Heart left ventricle (tissue), 13 donors: ENCODE measurements around the gene TAF4.
"Not testable (repeated sequence)": the region's sequence is repeated elsewhere in the genome, so short reads cannot be mapped to it uniquely, and the experiment has no call there.

Experiments
- POLR2A ChIP-seq, 2 donors: fragments of 450-650 bp; IDR thresholded peaks; one replicate each; pipeline ENCODE4 v1.6.1; 2017; ENCODE audit warnings: antibody characterized with exemption in 2 of 2, mild to moderate bottlenecking in 2 of 2, moderate library complexity in 2 of 2
- TF ChIP-seq, protein P1 (sequence below), 12 donors: fragments of 200-600 bp; sonication (generic) in 4 of 12; IDR thresholded peaks; one replicate each; pipeline versions ENCODE4 v1.5.0 to v1.8.0; 2018 to 2022; ENCODE audit warnings: antibody characterized with exemption in 12 of 12, mild to moderate bottlenecking in 5 of 12
- donor health status: ischemic (EF 13 %, LVEDD 7.1; RV severe dilation, severe dysfunction).
- donor health status: DM: no; HTN: yes; CAD: no.
- donor health status: DM: no; HTN: no; CAD: no.
- donor health status: ischemic (EF 25% LVEDD 6.9; RV normal size, moderate dysfunction).
- donor health status: ischemic (EF 25% LVEDD 5.7; RV mildly dilated, moderate dysfunction).
- donor health status: ischemic (EF 35%, LVEDD 5.7; RV mildly dilated, moderate dysfunction).
- donor health status: nonischemic (EF 11% LVEDD 7.7; RV severe dilation, severe dysfunction).
- donor health status: DM: yes; HTN: yes; CAD: no.
- donor health status: PGD.
- donor health status: ischemic (EF 29% LVEDD 5.4; RV normal size, mild dysfunction).
- donor health status: nonischemic (EF 23%, LVEDD 6.1; RV moderate dilation, normal function).

- TF ChIP-seq, protein P1, sequence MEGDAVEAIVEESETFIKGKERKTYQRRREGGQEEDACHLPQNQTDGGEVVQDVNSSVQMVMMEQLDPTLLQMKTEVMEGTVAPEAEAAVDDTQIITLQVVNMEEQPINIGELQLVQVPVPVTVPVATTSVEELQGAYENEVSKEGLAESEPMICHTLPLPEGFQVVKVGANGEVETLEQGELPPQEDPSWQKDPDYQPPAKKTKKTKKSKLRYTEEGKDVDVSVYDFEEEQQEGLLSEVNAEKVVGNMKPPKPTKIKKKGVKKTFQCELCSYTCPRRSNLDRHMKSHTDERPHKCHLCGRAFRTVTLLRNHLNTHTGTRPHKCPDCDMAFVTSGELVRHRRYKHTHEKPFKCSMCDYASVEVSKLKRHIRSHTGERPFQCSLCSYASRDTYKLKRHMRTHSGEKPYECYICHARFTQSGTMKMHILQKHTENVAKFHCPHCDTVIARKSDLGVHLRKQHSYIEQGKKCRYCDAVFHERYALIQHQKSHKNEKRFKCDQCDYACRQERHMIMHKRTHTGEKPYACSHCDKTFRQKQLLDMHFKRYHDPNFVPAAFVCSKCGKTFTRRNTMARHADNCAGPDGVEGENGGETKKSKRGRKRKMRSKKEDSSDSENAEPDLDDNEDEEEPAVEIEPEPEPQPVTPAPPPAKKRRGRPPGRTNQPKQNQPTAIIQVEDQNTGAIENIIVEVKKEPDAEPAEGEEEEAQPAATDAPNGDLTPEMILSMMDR (IDR thresholded peaks at IDR 0.05) = not testable (repeated sequence)
- TF ChIP-seq POLR2A (IDR thresholded peaks at IDR 0.05) = not testable (repeated sequence)
Observed at GRCh38 chr20:61944967-61945366, 120.7 kb downstream of the TAF4 start.
